H1 (cell line): Measurements from ENCODE around the gene QSOX1. TPM values are rescaled to one million over a fixed set of nuclear protein-coding genes. Genes with fewer than 3 reads are reported as not detected.

Experiments used
- CTCF ChIA-PET: fragments of 300-600 bp; sonication (Branson Sonifier 250); formaldehyde crosslinking; loops from one replicate; lab custom pipeline; 2021; ENCODE audit not compliant: partially characterized antibody; lab: Charles Lee
- POLR2A ChIA-PET: fragments of 300-600 bp; sonication (Branson Sonifier 250); formaldehyde crosslinking; loops from one replicate; lab custom pipeline; 2021; ENCODE audit warnings: inconsistent platforms; ENCODE audit not compliant: partially characterized antibody; lab: Charles Lee
- DNase-seq, 2 experiments: peaks; one replicate each; pipeline versions ENCODE4 v3.0.0 to v3.0.0-alpha.2; 2010 to 2022; ENCODE audit warnings: low spot score in 2 of 2, low read depth in 1 of 2, mixed read lengths in 1 of 2
- FAIRE-seq: peaks from 2 replicates; lab custom pipeline; 2011; peaks lifted over from hg19 to GRCh38; lab: Jason Lieb, UNC
- H2AFZ ChIP-seq: 2 replicates; pipeline ENCODE4 v1.8.1; 2012; ENCODE audit warnings: low read length, inconsistent platforms
- H2AK5ac ChIP-seq: 2 replicates; pipeline ENCODE4 v1.6.1; 2013; ENCODE audit warnings: low read depth, low read length
- H2BK120ac ChIP-seq: replicated peaks from 2 replicates; pipeline ENCODE3; 2013; ENCODE audit warnings: low read depth, low read length, inconsistent platforms
- H2BK12ac ChIP-seq: 2 replicates; pipeline ENCODE4 v1.6.1; 2013; ENCODE audit warnings: low read depth, low read length
- H2BK15ac ChIP-seq: 2 replicates; pipeline ENCODE4 v1.6.1; 2013; ENCODE audit warnings: low read length
- H2BK20ac ChIP-seq: 2 replicates; pipeline ENCODE4 v1.6.1; 2013; ENCODE audit warnings: low read length
- H2BK5ac ChIP-seq: 2 replicates; pipeline ENCODE4 v1.6.1; 2013; ENCODE audit warnings: low read depth, low read length
- H3K14ac ChIP-seq: 2 replicates; pipeline ENCODE4 v1.6.1; 2013; ENCODE audit warnings: inconsistent platforms; ENCODE audit not compliant: insufficient read length
- H3K18ac ChIP-seq: 2 replicates; pipeline ENCODE4 v1.6.1; 2013; ENCODE audit warnings: low read length; ENCODE audit errors: extremely low read depth
- H3K23ac ChIP-seq: 2 replicates; pipeline ENCODE4 v1.6.1; 2013; ENCODE audit warnings: inconsistent platforms; ENCODE audit not compliant: insufficient read length
- H3K23me2 ChIP-seq: 2 replicates; pipeline ENCODE4 v1.6.1; 2013; ENCODE audit warnings: low read depth, low read length
- H3K27ac ChIP-seq: 2 replicates; pipeline ENCODE4 v1.6.1; 2011; ENCODE audit warnings: low read depth, low read length, inconsistent platforms
- H3K27me3 ChIP-seq, 4 experiments: replicated peaks in 1 of 4; 1 replicate in 1 of 4; 2 replicates in 3 of 4; pipeline versions ENCODE4 v1.6.1 to v1.8.1; 2011 to 2013; ENCODE audit warnings: low read length in 3 of 4, mild to moderate bottlenecking in 3 of 4, inconsistent platforms in 2 of 4, mixed read lengths in 2 of 4, moderate library complexity in 1 of 4; ENCODE audit not compliant: control insufficient read depth in 3 of 4, insufficient read depth in 3 of 4; ENCODE audit errors: extremely low read depth in 1 of 4
- H3K36me3 ChIP-seq, 4 experiments: 2 replicates each; pipeline versions ENCODE4 v1.6.1 to v1.8.1; 2011 to 2013; ENCODE audit warnings: mild to moderate bottlenecking in 4 of 4, low read length in 3 of 4, moderate library complexity in 2 of 4, control low read depth in 1 of 4, inconsistent platforms in 1 of 4; ENCODE audit not compliant: insufficient read depth in 4 of 4, control insufficient read depth in 2 of 4
- H3K4ac ChIP-seq: replicated peaks from 2 replicates; pipeline ENCODE3; 2013; ENCODE audit warnings: low read length, low read depth, mixed read lengths, inconsistent platforms; ENCODE audit not compliant: insufficient read length
- H3K4me1 ChIP-seq, 4 experiments: replicated peaks in 1 of 4; 1 replicate in 1 of 4; 2 replicates in 3 of 4; pipeline versions ENCODE4 v1.6.1 to v1.8.1; 2011 to 2013; ENCODE audit warnings: low read length in 3 of 4, inconsistent platforms in 2 of 4, mixed read lengths in 1 of 4; ENCODE audit not compliant: insufficient read depth in 4 of 4, control insufficient read depth in 3 of 4
- H3K4me2 ChIP-seq, 2 experiments: 2 replicates each; pipeline versions ENCODE4 v1.6.1 to v1.8.1; 2011 to 2013; ENCODE audit warnings: low read depth in 2 of 2, low read length in 2 of 2, control low read depth in 1 of 2, inconsistent platforms in 1 of 2, mild to moderate bottlenecking in 1 of 2; ENCODE audit not compliant: insufficient read depth in 1 of 2
- H3K4me3 ChIP-seq, 4 experiments: fragments of 200-600, 300-600 bp in 1 of 4; sonication (generic), shearing (Covaris generic), sonication (Bioruptor Twin) in 1 of 4; 2 replicates each; pipeline versions ENCODE4 v1.5.1 to v1.8.1; 2011 to 2016; ENCODE audit warnings: low read length in 4 of 4, low read depth in 3 of 4, control low read depth in 2 of 4, inconsistent platforms in 2 of 4, mild to moderate bottlenecking in 2 of 4, mixed read lengths in 1 of 4, moderate library complexity in 1 of 4; ENCODE audit not compliant: insufficient read depth in 2 of 4; ENCODE audit errors: extremely low read depth in 1 of 4
- H3K56ac ChIP-seq: replicated peaks from 2 replicates; pipeline ENCODE3; 2013; ENCODE audit warnings: low read depth, mild to moderate bottlenecking, mixed read lengths, low read length, inconsistent platforms; ENCODE audit not compliant: insufficient read length
- H3K79me1 ChIP-seq: 2 replicates; pipeline ENCODE4 v1.6.1; 2013; ENCODE audit warnings: low read depth, low read length, control low read depth
- H3K79me2 ChIP-seq, 2 experiments: 2 replicates each; pipeline versions ENCODE4 v1.6.1 to v1.8.1; 2012 to 2013; ENCODE audit warnings: low read length in 2 of 2, mild to moderate bottlenecking in 2 of 2, inconsistent platforms in 1 of 2; ENCODE audit not compliant: insufficient read depth in 2 of 2, control insufficient read depth in 1 of 2
- H3K9ac ChIP-seq, 4 experiments: replicated peaks in 1 of 4; 1 replicate in 1 of 4; 2 replicates in 3 of 4; pipeline versions ENCODE4 v1.6.1 to v1.8.1; 2011 to 2013; ENCODE audit warnings: low read depth in 3 of 4, low read length in 3 of 4, control low read depth in 2 of 4, mild to moderate bottlenecking in 2 of 4, moderate library complexity in 2 of 4, inconsistent platforms in 1 of 4; ENCODE audit errors: extremely low read depth in 1 of 4
- H3K9me3 ChIP-seq, 2 experiments: 2 replicates each; pipeline versions ENCODE4 v1.6.1 to v1.8.1; 2012 to 2013; ENCODE audit warnings: mild to moderate bottlenecking in 2 of 2, moderate library complexity in 2 of 2, control low read depth in 1 of 2, inconsistent platforms in 1 of 2, low read depth in 1 of 2, low read length in 1 of 2, mixed read lengths in 1 of 2; ENCODE audit not compliant: insufficient read depth in 2 of 2
- H4K20me1 ChIP-seq, 2 experiments: replicated peaks in 1 of 2; 2 replicates each; pipeline versions ENCODE3 to v1.8.1; 2011 to 2013; ENCODE audit warnings: inconsistent platforms in 2 of 2, low read length in 2 of 2, mild to moderate bottlenecking in 1 of 2; ENCODE audit not compliant: insufficient read depth in 2 of 2, control insufficient read depth in 1 of 2
- H4K5ac ChIP-seq: 2 replicates; pipeline ENCODE4 v1.6.1; 2013; ENCODE audit warnings: low read length, low read depth, mixed read lengths, inconsistent platforms; ENCODE audit not compliant: insufficient read length
- H4K8ac ChIP-seq: 2 replicates; pipeline ENCODE4 v1.8.0; 2013; ENCODE audit warnings: mild to moderate bottlenecking, moderate library complexity, low read length, inconsistent platforms; ENCODE audit not compliant: insufficient read depth; ENCODE audit errors: extremely low read depth
- H4K91ac ChIP-seq: replicated peaks from 2 replicates; pipeline ENCODE3; 2013; ENCODE audit warnings: low read length, mixed read lengths, inconsistent platforms; ENCODE audit not compliant: insufficient read length
- BCL11A ChIP-seq, 2 experiments: IDR thresholded peaks; one replicate each; pipeline ENCODE4 v1.6.1; 2011; ENCODE audit warnings: low read depth in 2 of 2, low read length in 2 of 2, mild to moderate bottlenecking in 2 of 2
- CBX8 ChIP-seq: fragments of 300-800, 300-1000 bp; sonication (generic); IDR thresholded peaks from 2 replicates; pipeline ENCODE4 v1.7.1; 2016; ENCODE audit warnings: low read depth, low read length, borderline replicate concordance
- CHD2 ChIP-seq: IDR thresholded peaks from 2 replicates; pipeline ENCODE4 v1.6.1; 2012; ENCODE audit warnings: low read length, improper control_type of control experiment
- KDM5A ChIP-seq: fragments of 200-600 bp; IDR thresholded peaks from 2 replicates; pipeline ENCODE4 v1.7.1; 2012; ENCODE audit warnings: mild to moderate bottlenecking, low read length, inconsistent platforms, mixed read lengths
- TEAD4 ChIP-seq: IDR thresholded peaks from 2 replicates; pipeline ENCODE4 v1.6.1; 2012; ENCODE audit warnings: low read depth, low read length, inconsistent platforms, mixed read lengths
- WGBS, 2 experiments: shearing (Covaris generic) in 1 of 2; methylation state at CpG; one replicate each; pipeline versions ENCODE4 v1.1.6 to v1.1.7; 2013 to 2015; ENCODE audit warnings: low lambda C conversion rate in 2 of 2, mixed read lengths in 2 of 2, inconsistent platforms in 1 of 2, low coverage in 1 of 2, missing lambda C conversion rate in 1 of 2; ENCODE audit not compliant: insufficient replicate concordance in 2 of 2, insufficient coverage in 1 of 2, insufficient read length in 1 of 2; ENCODE audit errors: extremely low coverage in 1 of 2, missing lambda C conversion rate in 1 of 2; 5-methylcytosine and 5-hydroxymethylcytosine counted together
- polyA plus RNA-seq, 7 experiments: library from polyadenylated mRNA; depleted of rRNA in 3 of 7; stranded (reverse) in 5 of 7; unstranded in 2 of 7; fragments of >200 nt in 5 of 7; fragments of 200-250 nt in 2 of 7; gene quantifications; 1 replicate in 5 of 7; 2 replicates in 1 of 7; 4 replicates in 1 of 7; pipeline versions ENCODE4 v1.2.1 to v1.2.3, GENCODE V29; 2011 to 2013; ENCODE audit warnings: missing spikeins in 2 of 7, mixed read lengths in 2 of 7
- total RNA-seq: library from RNA; stranded (reverse); fragmentation: NEBNext Ultra II Directional; extraction: Animal tissue kit (Norgen Biotek cat#: 25700); gene quantifications from 2 replicates; pipeline ENCODE4 v1.2.1, GENCODE V29; 2021

QSOX1 gene
- total and polyA plus RNA-seq, 2 of the 8 experiments (the other 6 are each of a cell fraction or from before 2014, with no cell fraction given) = 97.7 to 123 TPM

GRCh38 chr1:180176965-180177364 lies 22.3 kb downstream of the QSOX1 start:
- WGBS, 2 experiments = 86% methylated on average over 2 of the region's 4 CpGs; no CpG with 5 or more reads in 1 of the 2 experiments
- TF ChIP-seq CBX8 = no peak
- no peak for TF ChIP-seq CHD2
- no peak for TF ChIP-seq BCL11A (IDR thresholded peaks at IDR 0.05; ENCODE audit: low read depth in 2 of 2, low read length in 2 of 2)
- no peak for TF ChIP-seq TEAD4
- no peak for TF ChIP-seq KDM5A
- TF ChIP-seq, all 59 proteins: peak for 0
- CTCF ChIA-PET = interaction anchor here (0.9 to 13.5 kb wide), 7 partner anchors 10 to 60 kb away, joined by 3 to 307 read pairs (median 3); no protein-coding TSS in a partner anchor

More at GRCh38 chr1:180176965-180177364, 22.3 kb downstream of the QSOX1 start:
- Histone ChIP-seq H3K9ac (no peak overlapping the region), H2BK20ac (no peak overlapping the region), H3K79me1 (0 out of 2 replicates have a peak, but pooled peaks cover 2% of the 10 kb centered on the region), H3K23ac (no peak overlapping the region), H3K4me2 (no peak overlapping the region), H2BK5ac (no peak overlapping the region), H2BK12ac (no peak overlapping the region), H2AFZ (no peak overlapping the region), H4K91ac (no peak overlapping the region), H3K23me2 (no peaks in the 10 kb centered on the region), H3K9me3 (no peaks in the 10 kb centered on the region), H4K8ac (no peak overlapping the region), H3K79me2 (no peaks in the 10 kb centered on the region), H2BK15ac (no peak overlapping the region), H3K4me3 (no peak overlapping the region), H3K56ac (no peak overlapping the region), H3K4me1 (no peaks in the 10 kb centered on the region), H3K14ac (no peak overlapping the region), H4K5ac (no peak overlapping the region), H3K18ac (no peak overlapping the region), H2BK120ac (no peak overlapping the region), H2AK5ac (no peak overlapping the region), H3K36me3 (peaks cover 0 to 3% (median under 1%) of the 10 kb centered on the region in 4 experiments; a peak in 3 of 8 replicates), H3K27me3 (no peaks in the 10 kb centered on the region), H3K4ac (no peak overlapping the region), H4K20me1 (peaks cover 0 to 9% of the 10 kb centered on the region in 2 experiments), H3K27ac (no peak overlapping the region)
- DNase-seq (no peak), FAIRE-seq (no peak)
- POLR2A ChIA-PET = interaction anchor here (1.2 kb wide), 1 partner anchor 22 kb away, joined by 3 read pairs; the partner anchor contains the start of gene QSOX1
